Measurements from ENCODE around the gene CFAP45. TPM values are rescaled to one million over a fixed set of nuclear protein-coding genes. Genes with fewer than 3 reads are reported as not detected.

Gene CFAP45
- total RNA-seq, 1 experiment from 2014 or later: 3.6 TPM

DNA sequence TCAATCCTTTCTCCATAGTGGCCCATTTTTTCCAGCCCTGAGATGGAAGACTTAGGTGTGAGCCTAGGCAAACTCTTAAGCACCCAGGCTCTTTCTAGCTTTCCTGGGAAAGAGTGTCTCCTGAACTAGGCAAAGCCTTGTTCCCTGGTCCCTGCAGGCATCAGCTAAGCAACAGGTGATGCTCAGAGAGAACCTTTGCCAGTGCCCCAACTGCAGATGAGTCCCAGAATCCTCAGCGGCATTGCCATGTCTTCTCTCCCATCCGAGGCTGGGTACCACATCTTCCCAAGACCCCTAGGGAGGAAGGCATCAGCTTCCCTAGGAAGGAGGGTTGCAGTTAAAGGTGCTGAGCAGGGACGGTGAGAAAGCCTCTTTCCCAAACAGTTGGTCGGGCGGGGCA, 29.3 kb downstream of the CFAP45 start:
- Histone ChIP-seq H3K27me3 (replicated peaks; ENCODE audit: insufficient read depth, low read depth, low read length, poor library complexity) (no peaks in the 10 kb centered on the region), H3K4me3 (ENCODE audit: low read depth, low read length, poor library complexity, severe bottlenecking) (no peak overlapping the region), H3K9me3 (ENCODE audit: low read depth, low read length, poor library complexity, severe bottlenecking) (no peaks in the 10 kb centered on the region), H3K27ac (ENCODE audit: low read depth, low read length, poor library complexity, severe bottlenecking) (no peak overlapping the region), H3K4me1 (ENCODE audit: insufficient read depth, low read length, poor library complexity, severe bottlenecking) (peaks cover 8% of the 10 kb centered on the region), H3K36me3 (ENCODE audit: insufficient read depth, low read length, poor library complexity, severe bottlenecking) (no peaks in the 10 kb centered on the region)
- DNase-seq (ENCODE audit: low spot score): no peak
- intact Hi-C loops (cut with micrococcal nuclease; ENCODE audit: unreplicated experiment): no loop called here
- CTCF ChIA-PET: no interaction called here
- BruUV-seq (replicated peaks): no TSS peak
- POLR2A ChIA-PET (ENCODE audit: low non-redundant PET): no interaction called here
- no peak for TF ChIP-seq EZH2 (IDR thresholded peaks at IDR 0.05; ENCODE audit: borderline replicate concordance, low read depth, low read length, poor library complexity, severe bottlenecking)
- TF ChIP-seq, protein P1, sequence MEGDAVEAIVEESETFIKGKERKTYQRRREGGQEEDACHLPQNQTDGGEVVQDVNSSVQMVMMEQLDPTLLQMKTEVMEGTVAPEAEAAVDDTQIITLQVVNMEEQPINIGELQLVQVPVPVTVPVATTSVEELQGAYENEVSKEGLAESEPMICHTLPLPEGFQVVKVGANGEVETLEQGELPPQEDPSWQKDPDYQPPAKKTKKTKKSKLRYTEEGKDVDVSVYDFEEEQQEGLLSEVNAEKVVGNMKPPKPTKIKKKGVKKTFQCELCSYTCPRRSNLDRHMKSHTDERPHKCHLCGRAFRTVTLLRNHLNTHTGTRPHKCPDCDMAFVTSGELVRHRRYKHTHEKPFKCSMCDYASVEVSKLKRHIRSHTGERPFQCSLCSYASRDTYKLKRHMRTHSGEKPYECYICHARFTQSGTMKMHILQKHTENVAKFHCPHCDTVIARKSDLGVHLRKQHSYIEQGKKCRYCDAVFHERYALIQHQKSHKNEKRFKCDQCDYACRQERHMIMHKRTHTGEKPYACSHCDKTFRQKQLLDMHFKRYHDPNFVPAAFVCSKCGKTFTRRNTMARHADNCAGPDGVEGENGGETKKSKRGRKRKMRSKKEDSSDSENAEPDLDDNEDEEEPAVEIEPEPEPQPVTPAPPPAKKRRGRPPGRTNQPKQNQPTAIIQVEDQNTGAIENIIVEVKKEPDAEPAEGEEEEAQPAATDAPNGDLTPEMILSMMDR (conservative IDR thresholded peaks at IDR 0.05; ENCODE audit: low read depth, low read length): no peak

DNA sequence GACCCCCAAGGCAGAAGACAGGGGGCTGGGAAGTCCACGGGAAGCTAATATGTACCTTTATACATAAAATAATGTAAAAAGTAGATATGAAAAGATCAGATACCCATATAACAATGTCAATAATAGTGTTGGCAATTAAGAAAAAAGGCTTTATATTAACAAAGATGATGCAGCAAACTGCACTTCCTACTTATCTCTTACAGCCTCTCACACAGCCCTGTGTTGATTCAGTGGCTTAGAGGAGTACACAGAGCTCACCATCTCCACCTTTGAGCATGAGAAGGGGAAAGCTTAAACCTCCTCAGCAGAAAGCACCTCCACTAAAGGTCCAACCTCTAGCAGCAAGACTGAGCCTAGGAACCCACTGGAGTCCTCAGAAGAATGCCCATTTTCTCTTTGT, 30.4 kb downstream of the CFAP45 start:
- ChIA-PET POLR2A (ENCODE audit: low non-redundant PET) (no interaction called here), CTCF (no interaction called here)

DNA sequence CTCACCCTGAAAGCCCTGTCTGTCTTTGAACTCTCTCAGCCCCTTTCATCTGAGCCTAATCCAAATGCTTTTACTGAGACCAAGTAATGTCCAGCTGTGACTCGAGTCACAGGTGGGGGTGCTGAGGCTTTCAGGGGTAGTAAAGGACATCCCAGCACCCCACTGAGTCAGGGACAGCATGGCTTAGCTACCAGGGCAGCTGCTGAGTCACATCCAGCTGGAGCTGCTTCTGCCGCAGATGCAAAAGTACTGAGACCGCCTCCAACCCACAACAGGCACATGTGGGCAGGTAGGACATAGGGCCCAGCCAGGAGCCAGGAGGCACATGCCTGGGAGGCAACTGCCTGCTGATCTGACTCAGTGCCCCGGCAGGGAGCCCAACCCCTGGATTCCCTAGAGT, 30.8 kb downstream of the CFAP45 start:
- ChIA-PET POLR2A (ENCODE audit: low non-redundant PET) (no interaction called here), CTCF (no interaction called here)
- intact Hi-C loops (cut with micrococcal nuclease; ENCODE audit: unreplicated experiment): no loop called here
- TF ChIP-seq, protein P1 (conservative IDR thresholded peaks at IDR 0.05; ENCODE audit: low read depth, low read length): no peak
- no peak for TF ChIP-seq EZH2 (IDR thresholded peaks at IDR 0.05; ENCODE audit: borderline replicate concordance, low read depth, low read length, poor library complexity, severe bottlenecking)
- H3K27me3 ChIP-seq (replicated peaks; ENCODE audit: insufficient read depth, low read depth, low read length, poor library complexity): no peaks in the 10 kb centered on the region
- H3K4me3 ChIP-seq (ENCODE audit: low read depth, low read length, poor library complexity, severe bottlenecking): no peak overlapping the region
- DNase-seq (ENCODE audit: low spot score): no peak
- no peaks in the 10 kb centered on the region for H3K9me3 ChIP-seq (ENCODE audit: low read depth, low read length, poor library complexity, severe bottlenecking)
- no TSS peak for BruUV-seq (replicated peaks)
- H3K4me1 ChIP-seq (ENCODE audit: insufficient read depth, low read length, poor library complexity, severe bottlenecking): peaks cover 8% of the 10 kb centered on the region
- H3K27ac ChIP-seq (ENCODE audit: low read depth, low read length, poor library complexity, severe bottlenecking): no peak overlapping the region
- no peaks in the 10 kb centered on the region for H3K36me3 ChIP-seq (ENCODE audit: insufficient read depth, low read length, poor library complexity, severe bottlenecking)

More for the DNA sequence above, 30.4 kb downstream of the CFAP45 start:
- no peak overlapping the region for H3K4me3 ChIP-seq (ENCODE audit: low read depth, low read length, poor library complexity, severe bottlenecking)
- TF ChIP-seq, protein P1 (conservative IDR thresholded peaks at IDR 0.05; ENCODE audit: low read depth, low read length): no peak
- no peak for TF ChIP-seq EZH2 (IDR thresholded peaks at IDR 0.05; ENCODE audit: borderline replicate concordance, low read depth, low read length, poor library complexity, severe bottlenecking)
- no peak for DNase-seq (ENCODE audit: low spot score)
- no peak overlapping the region for H3K27ac ChIP-seq (ENCODE audit: low read depth, low read length, poor library complexity, severe bottlenecking)
- no peaks in the 10 kb centered on the region for H3K27me3 ChIP-seq (replicated peaks; ENCODE audit: insufficient read depth, low read depth, low read length, poor library complexity)
- no peaks in the 10 kb centered on the region for H3K36me3 ChIP-seq (ENCODE audit: insufficient read depth, low read length, poor library complexity, severe bottlenecking)
- peaks cover 8% of the 10 kb centered on the region for H3K4me1 ChIP-seq (ENCODE audit: insufficient read depth, low read length, poor library complexity, severe bottlenecking)
- no TSS peak for BruUV-seq (replicated peaks)
- H3K9me3 ChIP-seq (ENCODE audit: low read depth, low read length, poor library complexity, severe bottlenecking): no peaks in the 10 kb centered on the region
- intact Hi-C loops (cut with micrococcal nuclease; ENCODE audit: unreplicated experiment): no loop called here
